SU-DHL-6 (cell line): ENCODE results near the gene PTGER4.

Experiments used
- H2AFZ ChIP-seq: fragments of 200-600 bp; sonication (generic); 2 replicates; pipeline ENCODE4 v1.6.1; 2014; ENCODE audit warnings: low read depth, mild to moderate bottlenecking, moderate library complexity, mixed read lengths, antibody characterized with exemption, low read length; ENCODE audit not compliant: severe bottlenecking
- H3F3A ChIP-seq: fragments of 200-600 bp; shearing (Covaris generic); 2 replicates; pipeline ENCODE4 v1.6.0; 2016; ENCODE audit warnings: antibody characterized with exemption, mild to moderate bottlenecking; ENCODE audit not compliant: insufficient read depth
- H3K27ac ChIP-seq: fragments of 200-600 bp; sonication (generic); 2 replicates; pipeline ENCODE4 v1.5.1; 2016; ENCODE audit warnings: low read depth, mild to moderate bottlenecking, low read length, moderate library complexity, mixed read lengths
- H3K27me3 ChIP-seq: fragments of 200-600 bp; sonication (generic), shearing (Covaris generic); 2 replicates; pipeline ENCODE4 v1.6.0; 2014; ENCODE audit warnings: mild to moderate bottlenecking, low read length
- H3K36me3 ChIP-seq: fragments of 200-600 bp; sonication (generic); 2 replicates; pipeline ENCODE4 v1.6.1; 2014; ENCODE audit warnings: mild to moderate bottlenecking, low read length, mixed read lengths
- H3K4me2 ChIP-seq: fragments of 300-600, 200-600 bp; shearing (Covaris generic), sonication (generic); 2 replicates; pipeline ENCODE4 v1.6.0; 2014; ENCODE audit warnings: low read length, low read depth, mild to moderate bottlenecking; ENCODE audit not compliant: poor library complexity, severe bottlenecking
- H3K4me3 ChIP-seq: fragments of 200-600 bp; sonication (generic); 2 replicates; pipeline ENCODE4 v1.5.1; 2014; ENCODE audit warnings: antibody characterized with exemption, low read length, mild to moderate bottlenecking, mixed read lengths; ENCODE audit not compliant: insufficient read depth, poor library complexity, severe bottlenecking
- H3K79me2 ChIP-seq: fragments of 200-600 bp; sonication (generic); 2 replicates; pipeline ENCODE4 v1.6.1; 2014; ENCODE audit warnings: mild to moderate bottlenecking, low read length, moderate library complexity; ENCODE audit not compliant: insufficient read depth
- H3K9ac ChIP-seq: fragments of 200-600 bp; sonication (generic); 2 replicates; pipeline ENCODE4 v1.7.0; 2014; ENCODE audit warnings: mild to moderate bottlenecking, low read length
- H3K9me2 ChIP-seq: fragments of 200-600 bp; sonication (generic); replicated peaks from 2 replicates; pipeline ENCODE4 v1.6.1; 2014; ENCODE audit warnings: low read length; ENCODE audit not compliant: insufficient read depth
- H3K9me3 ChIP-seq: fragments of 200-600 bp; sonication (generic); 2 replicates; pipeline ENCODE4 v1.6.1; 2014; ENCODE audit warnings: low read length, mixed read lengths; ENCODE audit not compliant: insufficient read depth
- H4K20me1 ChIP-seq: fragments of 200-600 bp; sonication (generic); 2 replicates; pipeline ENCODE4 v1.6.1; 2014; ENCODE audit warnings: low read depth, mild to moderate bottlenecking, antibody characterized with exemption, low read length, moderate library complexity, mixed read lengths
- CTCF ChIP-seq: fragments of 200-600 bp; sonication (generic); IDR thresholded peaks from one replicate; pipeline ENCODE4 v1.5.1; 2017; ENCODE audit warnings: antibody characterized with exemption, mild to moderate bottlenecking, low read length, moderate library complexity; ENCODE audit not compliant: insufficient read depth, poor library complexity, severe bottlenecking
- EZH2phosphoT487 ChIP-seq: fragments of 200-600 bp; sonication (generic), shearing (Covaris generic); conservative IDR thresholded peaks from 2 replicates; pipeline ENCODE4 v1.6.1; 2018; ENCODE audit warnings: mild to moderate bottlenecking, antibody characterized with exemption, low read length, moderate library complexity, mixed read lengths

The PTGER4 gene

GRCh38 chr5:40734986-40735385, 55.3 kb downstream of the PTGER4 start:
- no peaks in the 10 kb centered on the region; the same call in none of the 2 replicates for H3K79me2 ChIP-seq
- H2AFZ ChIP-seq: no peak overlapping the region
- no peaks in the 10 kb centered on the region for H3K9me2 ChIP-seq
- peaks cover 4% of the 10 kb centered on the region for H4K20me1 ChIP-seq
- no peak for TF ChIP-seq EZH2phosphoT487
- H3K27me3 ChIP-seq: no peaks in the 10 kb centered on the region
- H3K36me3 ChIP-seq: peaks cover 6% of the 10 kb centered on the region; the same call in 1 of the 2 replicates
- H3K9me3 ChIP-seq: no peaks in the 10 kb centered on the region
- H3K4me3 ChIP-seq: no peak overlapping the region
- H3F3A ChIP-seq: no peaks in the 10 kb centered on the region; the same call in 1 of the 2 replicates
- no peak overlapping the region for H3K9ac ChIP-seq
- no peak overlapping the region for H3K27ac ChIP-seq
- H3K4me2 ChIP-seq: no peak overlapping the region

GRCh38 chr5:40735609-40736008, 55.9 kb downstream of the PTGER4 start:
- TF ChIP-seq EZH2phosphoT487 (no peak), CTCF (no peak)
- Histone ChIP-seq H3K79me2 (no peaks in the 10 kb centered on the region; the same call in none of the 2 replicates), H3K4me3 (no peak overlapping the region), H3K27me3 (no peaks in the 10 kb centered on the region), H4K20me1 (peaks cover 4% of the 10 kb centered on the region), H3K36me3 (peaks cover 12% of the 10 kb centered on the region), H3F3A (no peaks in the 10 kb centered on the region; the same call in 1 of the 2 replicates), H3K9ac (no peak overlapping the region), H3K4me2 (no peak overlapping the region), H2AFZ (no peak overlapping the region), H3K9me3 (no peaks in the 10 kb centered on the region), H3K9me2 (no peaks in the 10 kb centered on the region), H3K27ac (no peak overlapping the region)

GRCh38 chr5:40736103-40736875, 56.6 kb downstream of the PTGER4 start:
- Histone ChIP-seq H3K9me3 (no peaks in the 10 kb centered on the region), H3K9ac (no peak overlapping the region), H2AFZ (no peak overlapping the region), H4K20me1 (peaks cover 4% of the 10 kb centered on the region), H3K4me3 (no peak overlapping the region), H3K79me2 (peaks cover 2% of the 10 kb centered on the region), H3K36me3 (peaks cover 19% of the 10 kb centered on the region), H3K4me2 (no peak overlapping the region), H3K9me2 (no peaks in the 10 kb centered on the region), H3K27ac (no peak overlapping the region), H3F3A (no peaks in the 10 kb centered on the region; the same call in 1 of the 2 replicates), H3K27me3 (no peaks in the 10 kb centered on the region)
- TF ChIP-seq EZH2phosphoT487: no peak
- TF ChIP-seq CTCF: peak; percentile 67

GRCh38 chr5:40738502-40738901, 58.8 kb downstream of the PTGER4 start:
- peaks cover 28% of the 10 kb centered on the region for H3K36me3 ChIP-seq
- H3K9me3 ChIP-seq: no peaks in the 10 kb centered on the region
- H3K4me3 ChIP-seq: no peak overlapping the region
- H4K20me1 ChIP-seq: peaks cover 4% of the 10 kb centered on the region
- no peak overlapping the region for H3K9ac ChIP-seq
- no peaks in the 10 kb centered on the region for H3K9me2 ChIP-seq
- H3K4me2 ChIP-seq: no peak overlapping the region
- H3F3A ChIP-seq: no peaks in the 10 kb centered on the region; the same call in 1 of the 2 replicates
- H3K27ac ChIP-seq: no peak overlapping the region
- H3K79me2 ChIP-seq: peaks cover 20% of the 10 kb centered on the region
- no peak overlapping the region for H2AFZ ChIP-seq
- no peaks in the 10 kb centered on the region for H3K27me3 ChIP-seq
- TF ChIP-seq CTCF: no peak
- TF ChIP-seq EZH2phosphoT487: no peak
